Common myeloid progenitor, CD34-positive (primary cell): ENCODE results near the gene BNIP2.
"Not testable (repeated sequence)": the region's sequence is repeated elsewhere in the genome, so short reads cannot be mapped to it uniquely, and the experiment has no call there.

Experiments used
- CTCF ChIA-PET: fragments of 350-600 bp; sonication (Branson Sonifier 250); formaldehyde crosslinking; loops from one replicate; lab custom pipeline; 2021; ENCODE audit warnings: antibody characterized with exemption; lab: Charles Lee
- POLR2A ChIA-PET: fragments of 350-600 bp; sonication (Branson Sonifier 250); formaldehyde crosslinking; loops from one replicate; lab custom pipeline; 2021; ENCODE audit warnings: antibody characterized with exemption; lab: Charles Lee
- DNase-seq, 3 donors: peaks; one replicate each; pipeline versions ENCODE4 v3.0.0 to v3.0.0-alpha.2; 2013
- H3K27ac ChIP-seq, 2 experiments: 1 replicate in 1 of 2; 2 replicates in 1 of 2; pipeline ENCODE4 v1.7.0; 2013; ENCODE audit warnings: inconsistent platforms in 2 of 2, low read length in 2 of 2, mild to moderate bottlenecking in 2 of 2, low read depth in 1 of 2, moderate library complexity in 1 of 2; ENCODE audit not compliant: severe bottlenecking in 2 of 2, insufficient read depth in 1 of 2, poor library complexity in 1 of 2
- H3K27me3 ChIP-seq, 5 experiments: replicated peaks in 2 of 5; 1 replicate in 3 of 5; 2 replicates in 2 of 5; pipeline versions ENCODE4 v1.6.1 to v1.7.0; 2013; ENCODE audit warnings: low read length in 4 of 5, mild to moderate bottlenecking in 2 of 5, moderate library complexity in 2 of 5, inconsistent platforms in 1 of 5; ENCODE audit not compliant: insufficient read depth in 5 of 5, control insufficient read depth in 4 of 5
- H3K36me3 ChIP-seq, 4 experiments: 1 replicate in 2 of 4; 2 replicates in 2 of 4; pipeline versions ENCODE4 v1.6.1 to v1.7.0; 2013; ENCODE audit warnings: low read length in 3 of 4, control low read depth in 1 of 4, mild to moderate bottlenecking in 1 of 4; ENCODE audit not compliant: control insufficient read depth in 4 of 4, insufficient read depth in 4 of 4
- H3K4me1 ChIP-seq, 4 experiments: 1 replicate in 3 of 4; 2 replicates in 1 of 4; pipeline versions ENCODE4 v1.6.1 to v1.7.1; 2013; ENCODE audit warnings: low read length in 3 of 4, mild to moderate bottlenecking in 3 of 4, control low read depth in 1 of 4, inconsistent platforms in 1 of 4, moderate library complexity in 1 of 4; ENCODE audit not compliant: control insufficient read depth in 4 of 4, insufficient read depth in 4 of 4; ENCODE audit errors: control extremely low read depth in 1 of 4
- H3K4me3 ChIP-seq, 7 experiments: 1 replicate in 4 of 7; 2 replicates in 3 of 7; pipeline versions ENCODE4 v1.5.1 to v1.7.0; 2013; ENCODE audit warnings: mild to moderate bottlenecking in 7 of 7, low read length in 6 of 7, moderate library complexity in 6 of 7, inconsistent platforms in 2 of 7, low read depth in 2 of 7, control low read depth in 1 of 7; ENCODE audit not compliant: insufficient read depth in 4 of 7, control insufficient read depth in 1 of 7; ENCODE audit errors: extremely low read depth in 1 of 7
- H3K9me3 ChIP-seq, 5 experiments: 1 replicate in 4 of 5; 2 replicates in 1 of 5; pipeline versions ENCODE4 v1.6.1 to v1.7.1; 2013; ENCODE audit warnings: low read length in 4 of 5, mild to moderate bottlenecking in 2 of 5, inconsistent platforms in 1 of 5, low read depth in 1 of 5, moderate library complexity in 1 of 5; ENCODE audit not compliant: control insufficient read depth in 4 of 5, insufficient read depth in 2 of 5; ENCODE audit errors: control extremely low read depth in 1 of 5
- WGBS: methylation state at CpG from one replicate; pipeline ENCODE4 v1.1.5; 2013; ENCODE audit not compliant: insufficient coverage; 5-methylcytosine and 5-hydroxymethylcytosine counted together

The BNIP2 gene

GRCh38 chr15:59701880-59702279 lies 12.8 kb upstream of the BNIP2 start:
- no peak for DNase-seq
- CTCF ChIA-PET: no interaction called here

GRCh38 chr15:59699810-59700431 lies 10.8 kb upstream of the BNIP2 start:
- ChIA-PET CTCF (interaction anchor here (2.0 kb wide), 1 partner anchor 9 kb away, joined by 10 read pairs; no protein-coding TSS in a partner anchor), POLR2A (no interaction called here)
- H3K27ac ChIP-seq: no peak overlapping the region
- H3K27me3 ChIP-seq: no peaks in the 10 kb centered on the region
- no peaks in the 10 kb centered on the region for H3K9me3 ChIP-seq
- DNase-seq: no peak
- WGBS: no CpG with 5 or more reads among the region's 4 CpGs
- H3K4me3 ChIP-seq: no peak overlapping the region
- H3K36me3 ChIP-seq: no peaks in the 10 kb centered on the region
- H3K4me1 ChIP-seq: no peaks in the 10 kb centered on the region

More at GRCh38 chr15:59701880-59702279, 12.8 kb upstream of the BNIP2 start:
- no peaks in the 10 kb centered on the region for H3K27me3 ChIP-seq
- no peaks in the 10 kb centered on the region for H3K9me3 ChIP-seq
- no peak overlapping the region for H3K4me3 ChIP-seq
- no peaks in the 10 kb centered on the region for H3K4me1 ChIP-seq
- WGBS: 95% methylated on average over 4 of the region's 4 CpGs
- H3K27ac ChIP-seq: no peak overlapping the region
- no peaks in the 10 kb centered on the region for H3K36me3 ChIP-seq
- POLR2A ChIA-PET: no interaction called here

GRCh38 chr15:59698065-59698464 lies 8.9 kb upstream of the BNIP2 start:
- H3K36me3 ChIP-seq, H3K27me3 ChIP-seq, POLR2A ChIA-PET, CTCF ChIA-PET, H3K27ac ChIP-seq, H3K4me1 ChIP-seq, H3K9me3 ChIP-seq, H3K4me3 ChIP-seq: not testable (repeated sequence)
- peak in 1 of 3 donors; percentile 21 for DNase-seq
- 100% methylated on average over 1 of the region's 4 CpGs for WGBS

GRCh38 chr15:59696332-59696731 lies 7.2 kb upstream of the BNIP2 start:
- DNase-seq: no peak
- CTCF ChIA-PET: no interaction called here
- H3K27me3 ChIP-seq: no peaks in the 10 kb centered on the region
- no peaks in the 10 kb centered on the region for H3K4me1 ChIP-seq
- H3K36me3 ChIP-seq: no peaks in the 10 kb centered on the region
- no peaks in the 10 kb centered on the region for H3K9me3 ChIP-seq
- no peak overlapping the region for H3K4me3 ChIP-seq
- H3K27ac ChIP-seq: no peak overlapping the region
- 94% methylated on average over 4 of the region's 4 CpGs for WGBS
- POLR2A ChIA-PET: no interaction called here

- WGBS: no CpG with 5 or more reads among the region's 1 CpG
Observed at GRCh38 chr15:59694779-59695178, 5.7 kb upstream of the BNIP2 start.

GRCh38 chr15:59691194-59691805 lies 2.2 kb upstream of the BNIP2 start:
- ChIA-PET CTCF (interaction anchor here (0.6 to 4.7 kb wide), 13 partner anchors 9 to 635 kb away, joined by 3 to 33 read pairs (median 4); partner anchors contain the start of gene GTF2A2), POLR2A (no interaction called here)
- H3K9me3 ChIP-seq: no peaks in the 10 kb centered on the region
- H3K27ac ChIP-seq: no peak overlapping the region
- H3K4me3 ChIP-seq: no peak overlapping the region
- no CpG with 5 or more reads among the region's 1 CpG for WGBS
- H3K4me1 ChIP-seq: peaks cover 16 to 33% (median 27%) of the 10 kb centered on the region in 4 experiments
- no peaks in the 10 kb centered on the region for H3K36me3 ChIP-seq
- peak; percentile 73 to 86 (median 83) for DNase-seq
- no peaks in the 10 kb centered on the region for H3K27me3 ChIP-seq

More at GRCh38 chr15:59694779-59695178, 5.7 kb upstream of the BNIP2 start:
- ChIA-PET POLR2A (no interaction called here), CTCF (interaction anchor here (1.0 kb wide), 1 partner anchor 825 kb away, joined by 3 read pairs; no protein-coding TSS in a partner anchor)
- H3K27me3 ChIP-seq: no peaks in the 10 kb centered on the region
- H3K9me3 ChIP-seq: no peaks in the 10 kb centered on the region
- peaks cover 5 to 14% (median 9%) of the 10 kb centered on the region in 4 experiments for H3K4me1 ChIP-seq
- DNase-seq: no peak
- no peak overlapping the region for H3K27ac ChIP-seq
- H3K36me3 ChIP-seq: no peaks in the 10 kb centered on the region
- no peak overlapping the region for H3K4me3 ChIP-seq
